ENCODE data around the gene ECSIT. TPM values are rescaled to one million over a fixed set of nuclear protein-coding genes. Genes with fewer than 3 reads are reported as not detected.

Gene ECSIT
- total and polyA plus RNA-seq, 7 donors: 84.3 to 196 (median 113) TPM

DNA sequence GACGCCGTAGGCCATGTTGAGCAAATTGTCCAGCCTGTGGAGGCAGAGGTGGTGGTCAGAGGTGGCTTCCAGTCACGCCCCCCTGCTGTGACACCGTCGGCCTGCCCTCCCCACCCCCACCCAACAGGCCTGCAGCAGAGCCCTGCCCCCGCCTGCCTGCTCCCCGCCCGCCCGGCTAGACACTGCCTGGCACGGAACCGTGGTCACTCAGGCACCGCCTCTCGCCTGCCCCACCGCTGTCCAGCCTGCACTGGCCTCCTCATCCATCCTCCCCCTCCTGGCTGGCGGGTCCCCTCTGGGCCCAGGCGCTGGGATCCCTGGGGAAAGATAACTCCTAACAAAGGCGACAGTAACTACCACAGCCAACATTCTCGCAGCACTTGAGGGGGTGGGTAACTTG is 71.8 kb downstream of the ECSIT start:
- Histone ChIP-seq H3K4me3 (no peak overlapping the region), H3K27ac (no peak overlapping the region), H3K9me3 (no peaks in the 10 kb centered on the region), H3K4me1 (no peaks in the 10 kb centered on the region), H3K27me3 (ENCODE audit: insufficient read depth in 3 of 3, low read length in 2 of 3) (peaks cover 0 to 36% (median 17%) of the 10 kb centered on the region in 3 donors), H3K36me3 (ENCODE audit: insufficient read depth in 1 of 2, low read depth in 1 of 2) (no peaks in the 10 kb centered on the region)
- 9 to 15% (median 12%) methylated on average over 14 to 18 of the region's 18 CpGs for WGBS, 3 donors
- DNase-seq (no peak), ATAC-seq (no peak)
- intact Hi-C loops (cut with DNase I): no loop called here
- no peak for TF ChIP-seq CTCF (IDR thresholded peaks at IDR 0.05)

DNA sequence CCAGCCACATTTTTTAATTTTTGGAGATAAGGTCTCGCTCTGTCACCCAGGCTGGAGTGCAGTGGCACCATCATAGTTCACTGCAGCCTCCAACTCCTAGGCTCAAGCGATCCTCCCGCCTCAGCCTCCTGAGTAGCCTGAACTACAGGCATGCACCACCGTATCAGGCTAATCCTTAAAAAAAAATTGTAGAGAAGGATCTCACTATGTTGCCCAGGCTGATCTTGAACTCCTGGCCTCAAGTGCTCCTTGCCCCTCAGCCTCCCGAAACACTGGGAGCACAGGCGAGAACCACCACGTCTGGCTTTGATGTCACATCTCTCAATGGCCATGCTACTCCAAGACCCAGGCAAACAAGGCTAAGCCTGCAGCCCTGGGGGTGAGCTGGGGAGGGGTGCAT is 72.3 kb downstream of the ECSIT start:
- Histone ChIP-seq H3K4me1 (no peaks in the 10 kb centered on the region), H3K4me3 (no peak overlapping the region), H3K9me3 (no peaks in the 10 kb centered on the region), H3K36me3 (ENCODE audit: insufficient read depth in 1 of 2, low read depth in 1 of 2) (no peaks in the 10 kb centered on the region), H3K27ac (no peak overlapping the region), H3K27me3 (ENCODE audit: insufficient read depth in 3 of 3, low read length in 2 of 3) (peaks cover 0 to 36% (median 17%) of the 10 kb centered on the region in 3 donors)
- DNase-seq (no peak), ATAC-seq (no peak)
- TF ChIP-seq CTCF (IDR thresholded peaks at IDR 0.05): no peak
- intact Hi-C loops (cut with DNase I): no loop called here
- WGBS, 3 donors: 82 to 86% (median 86%) methylated on average over 7 of the region's 7 CpGs

Other genes starting within 250 kb of the ECSIT start
- gene TSPAN16, start 233.0 kb downstream of the ECSIT start, total RNA-seq: not detected
- gene TSPAN16, start 233.0 kb downstream of the ECSIT start, polyA plus RNA-seq: not detected
- 1 to 10 TPM; 4.0 to 5.6 (median 4.3) TPM for gene RAB3D, start 189.5 kb downstream of the ECSIT start, total RNA-seq
- gene RAB3D, start 189.5 kb downstream of the ECSIT start, polyA plus RNA-seq: 1 to 10 TPM; 1.1 to 1.6 (median 1.4) TPM
- gene TMEM205, start 182.9 kb downstream of the ECSIT start, total RNA-seq: 10 to 100 TPM; 65.9 to 81.6 (median 70.5) TPM
- 10 to 100 TPM; 63.0 to 95.1 (median 90.4) TPM for gene TMEM205, start 182.9 kb downstream of the ECSIT start, polyA plus RNA-seq
- 1 to 10 TPM; 2.4 to 9.2 (median 4.9) TPM for gene CCDC159, start 182.6 kb downstream of the ECSIT start, total RNA-seq
- 1 to 10 TPM; 2.7 to 5.9 (median 5.3) TPM for gene CCDC159, start 182.6 kb downstream of the ECSIT start, polyA plus RNA-seq
- gene PLPPR2, start 173.7 kb downstream of the ECSIT start, total RNA-seq: 10 to 100 TPM; 14.1 to 33.6 (median 21.5) TPM
- 10 to 100 TPM in 2 of 3 donors, 1 to 10 TPM in 1; 4.3 to 30.9 (median 20.8) TPM for gene PLPPR2, start 173.7 kb downstream of the ECSIT start, polyA plus RNA-seq
- gene SWSAP1, start 154.5 kb downstream of the ECSIT start, total RNA-seq: 1 to 10 TPM; 1.1 to 1.7 (median 1.4) TPM
- 1 to 10 TPM; 2.1 to 3.9 (median 2.3) TPM for gene SWSAP1, start 154.5 kb downstream of the ECSIT start, polyA plus RNA-seq
- 1 to 10 TPM; 1.0 to 2.1 (median 1.7) TPM for gene EPOR, start 144.8 kb downstream of the ECSIT start, total RNA-seq
- 1 to 10 TPM; 1.7 to 2.1 (median 2.1) TPM for gene EPOR, start 144.8 kb downstream of the ECSIT start, polyA plus RNA-seq
- 1 to 10 TPM; 1.6 to 6.4 (median 3.0) TPM for gene RGL3, start 109.8 kb downstream of the ECSIT start, total RNA-seq
- 1 to 10 TPM; 1.2 to 2.4 (median 2.2) TPM for gene RGL3, start 109.8 kb downstream of the ECSIT start, polyA plus RNA-seq
- under 1 TPM in 2 of 4 donors, not detected in 2; 0.13 to 0.17 TPM for gene ODAD3, start 94.0 kb downstream of the ECSIT start, total RNA-seq
- under 1 TPM; 0.09 to 0.87 (median 0.20) TPM for gene ODAD3, start 94.0 kb downstream of the ECSIT start, polyA plus RNA-seq
- 10 to 100 TPM; 60.9 to 98.4 (median 74.6) TPM for gene PRKCSH, start 93.5 kb downstream of the ECSIT start, total RNA-seq
- 10 to 100 TPM; 48.5 to 59.7 (median 59.7) TPM for gene PRKCSH, start 93.5 kb downstream of the ECSIT start, polyA plus RNA-seq
- gene ELAVL3, start 48.1 kb downstream of the ECSIT start, total RNA-seq: not detected
- gene ELAVL3, start 48.1 kb downstream of the ECSIT start, polyA plus RNA-seq: under 1 TPM in 1 of 3 donors, not detected in 2; 0.03 TPM
- gene ZNF653, start 23.3 kb downstream of the ECSIT start, total RNA-seq: 10 to 100 TPM in 1 of 4 donors, 1 to 10 TPM in 3; 5.7 to 11.5 (median 7.3) TPM
- gene ZNF653, start 23.3 kb downstream of the ECSIT start, polyA plus RNA-seq: 1 to 10 TPM; 4.0 to 6.5 (median 5.3) TPM
- 10 to 100 TPM in 1 of 4 donors, 1 to 10 TPM in 3; 1.9 to 11.9 (median 5.6) TPM for gene CNN1, start 9.7 kb upstream of the ECSIT start, total RNA-seq
- 10 to 100 TPM in 1 of 3 donors, 1 to 10 TPM in 2; 4.4 to 11.0 (median 5.7) TPM for gene CNN1, start 9.7 kb upstream of the ECSIT start, polyA plus RNA-seq
- gene ELOF1, start 30.1 kb upstream of the ECSIT start, total RNA-seq: 10 to 100 TPM; 24.3 to 47.3 (median 33.2) TPM
- 10 to 100 TPM; 64.6 to 82.5 (median 72.2) TPM for gene ELOF1, start 30.1 kb upstream of the ECSIT start, polyA plus RNA-seq
- gene ACP5, start 48.5 kb upstream of the ECSIT start, total RNA-seq: 1 to 10 TPM; 1.3 to 2.7 (median 1.9) TPM
- gene ACP5, start 48.5 kb upstream of the ECSIT start, polyA plus RNA-seq: under 1 TPM; 0.44 to 0.78 (median 0.62) TPM
- gene ZNF627, start 68.3 kb upstream of the ECSIT start, total RNA-seq: 1 to 10 TPM; 2.9 to 5.6 (median 4.5) TPM
- gene ZNF627, start 68.3 kb upstream of the ECSIT start, polyA plus RNA-seq: 1 to 10 TPM; 2.6 to 4.3 (median 2.9) TPM
- gene ZNF823, start 209.8 kb upstream of the ECSIT start, total RNA-seq: 1 to 10 TPM; 1.5 to 4.3 (median 2.2) TPM
- gene ZNF823, start 209.8 kb upstream of the ECSIT start, polyA plus RNA-seq: 1 to 10 TPM; 1.6 to 3.9 (median 2.5) TPM
- 1 to 10 TPM; 1.8 to 4.7 (median 2.3) TPM for gene ZNF441, start 237.9 kb upstream of the ECSIT start, total RNA-seq
- 1 to 10 TPM; 1.3 to 2.8 (median 1.5) TPM for gene ZNF441, start 237.9 kb upstream of the ECSIT start, polyA plus RNA-seq